Glutamatergic neuron (in vitro differentiated cells): Measurements from ENCODE around the gene CNOT3. TPM values are rescaled to one million over a fixed set of nuclear protein-coding genes. Genes with fewer than 3 reads are reported as not detected.

ENCODE experiments used
- DNase-seq: peaks from one replicate; pipeline ENCODE4 v3.0.0; 2022
- H3K27ac Mint-ChIP-seq: one replicate; pipeline ENCODE4 v1.8.0; 2020; ENCODE audit warnings: mild to moderate bottlenecking, mixed read lengths, inconsistent platforms; ENCODE audit not compliant: unreplicated experiment
- H3K27me3 Mint-ChIP-seq: one replicate; pipeline ENCODE4 v1.8.0; 2020; ENCODE audit warnings: mild to moderate bottlenecking, moderate library complexity, mixed read lengths, inconsistent platforms; ENCODE audit not compliant: unreplicated experiment
- H3K36me3 Mint-ChIP-seq: one replicate; pipeline ENCODE4 v1.8.0; 2020; ENCODE audit warnings: mild to moderate bottlenecking, mixed read lengths, inconsistent platforms; ENCODE audit not compliant: unreplicated experiment
- H3K4me1 Mint-ChIP-seq: one replicate; pipeline ENCODE4 v1.8.0; 2020; ENCODE audit warnings: mild to moderate bottlenecking, low read depth, mixed read lengths, inconsistent platforms; ENCODE audit not compliant: unreplicated experiment
- H3K4me3 Mint-ChIP-seq: one replicate; pipeline ENCODE4 v1.8.0; 2020; ENCODE audit warnings: mild to moderate bottlenecking, mixed read lengths, inconsistent platforms; ENCODE audit not compliant: unreplicated experiment
- H3K9me3 Mint-ChIP-seq: one replicate; pipeline ENCODE4 v1.8.0; 2020; ENCODE audit warnings: mild to moderate bottlenecking, moderate library complexity, mixed read lengths, inconsistent platforms; ENCODE audit not compliant: unreplicated experiment
- total RNA-seq: library from RNA; stranded (reverse); fragmentation: NEBNext Ultra II Directional; extraction: Animal tissue kit (Norgen Biotek cat#: 25700); gene quantifications from one replicate; pipeline ENCODE4 v1.2.1, GENCODE V29; 2021; ENCODE audit not compliant: unreplicated experiment
- TF ChIP-seq, protein P1 (sequence below): fragments of 200-600 bp; sonication (generic); IDR thresholded peaks from one replicate; pipeline ENCODE4 v1.5.0; 2021; ENCODE audit not compliant: partially characterized antibody, unreplicated experiment

The CNOT3 gene
- total RNA-seq, 1 donor from 2014 or later: 56.9 TPM

DNA sequence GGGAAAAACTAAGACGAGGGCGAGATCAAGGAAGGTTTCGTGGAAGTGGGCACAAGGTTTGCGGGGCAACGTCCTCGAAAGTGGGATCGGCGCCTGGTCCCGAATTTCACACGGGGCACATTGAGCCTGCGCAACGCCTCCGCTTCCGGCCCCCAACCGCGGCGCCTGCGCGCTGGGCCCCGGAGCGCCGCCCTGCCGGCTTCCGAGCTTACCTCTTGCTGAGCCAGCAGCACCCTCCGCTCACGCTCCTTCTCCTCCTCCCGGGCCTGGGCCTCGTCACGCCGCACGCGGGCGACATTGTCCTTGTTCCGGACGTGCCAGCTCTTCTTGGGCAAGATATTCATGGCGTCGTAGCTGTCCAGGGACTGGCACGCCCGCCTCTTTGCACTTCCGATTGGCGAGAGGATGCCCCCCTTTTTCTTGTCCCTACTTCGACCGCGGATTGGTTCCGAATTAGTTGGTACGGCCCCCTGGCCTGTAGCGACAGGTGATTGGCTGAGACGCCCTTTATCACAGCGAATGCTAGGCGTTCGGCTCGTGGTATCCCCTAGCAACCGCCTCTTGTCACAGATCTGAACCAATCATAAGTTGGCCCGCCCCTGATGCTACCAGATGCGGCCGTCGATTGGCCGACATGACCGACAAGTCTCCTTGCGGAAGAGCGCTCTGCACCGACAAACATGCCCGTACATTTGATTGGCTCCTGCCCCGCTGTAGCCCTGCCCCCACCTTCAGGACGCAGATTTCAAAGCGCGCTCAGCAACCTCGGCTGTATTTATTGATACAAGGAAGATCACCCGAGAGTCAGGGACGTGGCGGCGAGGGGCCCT lies 22.0 kb downstream of the CNOT3 start, which contains the start of gene LENG1:
Gene LENG1 (minus strand): TSS at position 370 of the 830 bp plus-strand sequence. CDS start 26 bp downstream, at position 344.
- DNase-seq: peak; percentile 94
- TF ChIP-seq, protein P1, sequence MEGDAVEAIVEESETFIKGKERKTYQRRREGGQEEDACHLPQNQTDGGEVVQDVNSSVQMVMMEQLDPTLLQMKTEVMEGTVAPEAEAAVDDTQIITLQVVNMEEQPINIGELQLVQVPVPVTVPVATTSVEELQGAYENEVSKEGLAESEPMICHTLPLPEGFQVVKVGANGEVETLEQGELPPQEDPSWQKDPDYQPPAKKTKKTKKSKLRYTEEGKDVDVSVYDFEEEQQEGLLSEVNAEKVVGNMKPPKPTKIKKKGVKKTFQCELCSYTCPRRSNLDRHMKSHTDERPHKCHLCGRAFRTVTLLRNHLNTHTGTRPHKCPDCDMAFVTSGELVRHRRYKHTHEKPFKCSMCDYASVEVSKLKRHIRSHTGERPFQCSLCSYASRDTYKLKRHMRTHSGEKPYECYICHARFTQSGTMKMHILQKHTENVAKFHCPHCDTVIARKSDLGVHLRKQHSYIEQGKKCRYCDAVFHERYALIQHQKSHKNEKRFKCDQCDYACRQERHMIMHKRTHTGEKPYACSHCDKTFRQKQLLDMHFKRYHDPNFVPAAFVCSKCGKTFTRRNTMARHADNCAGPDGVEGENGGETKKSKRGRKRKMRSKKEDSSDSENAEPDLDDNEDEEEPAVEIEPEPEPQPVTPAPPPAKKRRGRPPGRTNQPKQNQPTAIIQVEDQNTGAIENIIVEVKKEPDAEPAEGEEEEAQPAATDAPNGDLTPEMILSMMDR: no peak
- peak within 1 kb of the TSS; percentile 92 for H3K27ac Mint-ChIP-seq

DNA sequence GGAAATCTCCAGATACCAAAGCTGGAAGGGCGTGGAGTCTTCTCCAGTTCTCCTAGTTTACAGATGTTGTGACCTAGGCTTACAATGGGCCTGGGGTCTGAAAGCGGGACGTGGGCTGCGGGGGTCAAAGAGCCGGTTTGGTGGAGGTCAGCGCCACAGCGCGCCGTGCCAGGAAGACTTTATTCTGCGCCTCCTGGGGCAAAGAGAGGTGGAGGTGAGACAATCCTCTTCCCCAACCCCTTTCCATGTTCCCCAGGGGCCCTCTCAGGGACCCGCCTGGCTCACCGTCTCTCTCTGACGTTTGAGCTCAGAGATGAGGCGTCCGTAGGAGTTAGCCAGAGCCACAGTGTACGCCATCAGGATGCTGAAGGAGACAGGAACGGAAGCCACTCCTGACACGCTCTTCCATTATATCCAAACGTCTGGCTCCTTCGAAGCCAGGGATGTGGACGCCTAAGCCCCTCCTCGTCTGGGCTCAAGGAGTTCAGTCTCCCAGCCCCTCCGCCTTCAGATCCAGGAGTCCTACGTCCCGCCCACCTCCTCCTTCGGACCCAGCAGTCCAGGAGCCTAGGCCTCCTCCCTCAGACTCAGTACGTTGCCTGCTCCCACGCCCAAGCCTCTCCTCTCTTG lies 22.7 kb downstream of the CNOT3 start:
- Mint-ChIP-seq H3K4me3 (peak overlapping the region; percentile 100), H3K9me3 (peaks cover 13% of the 10 kb centered on the region), H3K27me3 (peaks cover 19% of the 10 kb centered on the region), H3K36me3 (peaks cover 8% of the 10 kb centered on the region), H3K4me1 (peaks cover 9% of the 10 kb centered on the region), H3K27ac (peak overlapping the region; percentile 92)
- no peak for DNase-seq
- TF ChIP-seq, protein P1: no peak

More for the DNA sequence above, 22.0 kb downstream of the CNOT3 start, which contains the start of gene LENG1:
- Mint-ChIP-seq H3K36me3 (peaks cover 8% of the 10 kb centered on the region), H3K4me3 (peak within 1 kb of the TSS; percentile 100), H3K4me1 (peaks cover 9% of the 10 kb centered on the region), H3K9me3 (peaks cover 11% of the 10 kb centered on the region), H3K27me3 (peaks cover 18% of the 10 kb centered on the region)

GRCh38 chr19:54160854-54161253 lies 23.3 kb downstream of the CNOT3 start:
- peaks cover 24% of the 10 kb centered on the region for H3K27me3 Mint-ChIP-seq
- TF ChIP-seq, protein P1: no peak
- no peak overlapping the region for H3K27ac Mint-ChIP-seq
- peaks cover 15% of the 10 kb centered on the region for H3K9me3 Mint-ChIP-seq
- peaks cover 13% of the 10 kb centered on the region for H3K36me3 Mint-ChIP-seq
- peak overlapping the region; percentile 100 for H3K4me3 Mint-ChIP-seq
- no peak for DNase-seq
- H3K4me1 Mint-ChIP-seq: peaks cover 9% of the 10 kb centered on the region

GRCh38 chr19:54162241-54162805 lies 24.8 kb downstream of the CNOT3 start:
- peaks cover 9% of the 10 kb centered on the region for H3K4me1 Mint-ChIP-seq

More at GRCh38 chr19:54162241-54162805, 24.8 kb downstream of the CNOT3 start:
- TF ChIP-seq, protein P1: no peak
- Mint-ChIP-seq H3K9me3 (peaks cover 12% of the 10 kb centered on the region), H3K36me3 (peaks cover 14% of the 10 kb centered on the region), H3K27me3 (peaks cover 27% of the 10 kb centered on the region), H3K27ac (no peak overlapping the region), H3K4me3 (peak overlapping the region; percentile 83)
- peak; percentile 73 for DNase-seq
